ENCODE results near the gene IMMP2L.
A peak's percentile ranks its signal among the peaks of the same experiment; 100 is the strongest.

The IMMP2L gene

GRCh38 chr7:111438369-111439289, 123.7 kb downstream of the IMMP2L start:
- no peak for TF ChIP-seq CTCF (IDR thresholded peaks at IDR 0.05; ENCODE audit: low read length, missing control alignments)
- no peak overlapping the region for H3K4me3 ChIP-seq (replicated peaks; ENCODE audit: low read depth, low read length)
- peak; percentile 77 for DNase-seq (ENCODE audit: low read depth)

GRCh38 chr7:111437736-111438135, 124.6 kb downstream of the IMMP2L start:
- peak; percentile 26 for DNase-seq (ENCODE audit: low read depth)
- no peak for TF ChIP-seq CTCF (IDR thresholded peaks at IDR 0.05; ENCODE audit: low read length, missing control alignments)
- no peak overlapping the region for H3K4me3 ChIP-seq (replicated peaks; ENCODE audit: low read depth, low read length)

GRCh38 chr7:111436608-111437007, 125.7 kb downstream of the IMMP2L start:
- no peak for TF ChIP-seq CTCF (IDR thresholded peaks at IDR 0.05; ENCODE audit: low read length, missing control alignments)
- H3K4me3 ChIP-seq (replicated peaks; ENCODE audit: low read depth, low read length), result no peak overlapping the region
- DNase-seq (ENCODE audit: low read depth), result no peak

GRCh38 chr7:111433426-111433825, 128.9 kb downstream of the IMMP2L start:
- H3K4me3 ChIP-seq (replicated peaks; ENCODE audit: low read depth, low read length), result no peak overlapping the region
- DNase-seq (ENCODE audit: low read depth), result no peak
- TF ChIP-seq CTCF (IDR thresholded peaks at IDR 0.05; ENCODE audit: low read length, missing control alignments), result no peak

GRCh38 chr7:111429781-111430180, 132.5 kb downstream of the IMMP2L start:
- peak; percentile 7 for DNase-seq (ENCODE audit: low read depth)
- no peak overlapping the region for H3K4me3 ChIP-seq (replicated peaks; ENCODE audit: low read depth, low read length)
- no peak for TF ChIP-seq CTCF (IDR thresholded peaks at IDR 0.05; ENCODE audit: low read length, missing control alignments)

- H3K4me3 ChIP-seq (replicated peaks; ENCODE audit: low read depth, low read length), result no peak overlapping the region
- DNase-seq (ENCODE audit: low read depth), result peak; percentile 36
- no peak for TF ChIP-seq CTCF (IDR thresholded peaks at IDR 0.05; ENCODE audit: low read length, missing control alignments)
These were observed 137.5 kb downstream of the IMMP2L start for GRCh38 chr7:111424768-111425167.

- TF ChIP-seq CTCF (IDR thresholded peaks at IDR 0.05; ENCODE audit: low read length, missing control alignments), result no peak
- no peak overlapping the region for H3K4me3 ChIP-seq (replicated peaks; ENCODE audit: low read depth, low read length)
- DNase-seq (ENCODE audit: low read depth), result no peak
These were observed 147.9 kb downstream of the IMMP2L start for GRCh38 chr7:111414374-111414773.

Measured in fibroblast of pulmonary artery (primary cell).